HepG2 (cell line): ENCODE measurements around the gene NKD1. TPM values are rescaled to one million over a fixed set of nuclear protein-coding genes. Genes with fewer than 3 reads are reported as not detected.

Experiments
- HNF4G ChIP-seq, 2 experiments: sonication (generic) in 1 of 2; formaldehyde crosslinking in 1 of 2; IDR thresholded peaks; 2 replicates each; pipeline versions ENCODE4 v1.4.0 to v1.6.1; 2011 to 2020; ENCODE audit warnings: borderline replicate concordance in 2 of 2, low read depth in 2 of 2, mild to moderate bottlenecking in 2 of 2, low read length in 1 of 2, missing genetic modification reagents in 1 of 2, moderate library complexity in 1 of 2
- POLR2G ChIP-seq: fragments of 200-400 bp; formaldehyde crosslinking; IDR thresholded peaks from 2 replicates; pipeline ENCODE4 v1.6.1; 2018; ENCODE audit warnings: mild to moderate bottlenecking, low read depth, low read length, moderate library complexity
- SUZ12 ChIP-seq: fragments of 150-350 bp; IDR thresholded peaks from 2 replicates; pipeline ENCODE4 v1.6.1; 2014; ENCODE audit warnings: low read depth, low read length
- TARDBP ChIP-seq: sonication (generic); formaldehyde crosslinking; IDR thresholded peaks from 2 replicates; pipeline ENCODE4 v1.8.0; 2022; ENCODE audit warnings: mild to moderate bottlenecking, missing genetic modification reagents
- TCF7L2 ChIP-seq: IDR thresholded peaks from 2 replicates; pipeline ENCODE4 v1.6.1; 2011; ENCODE audit warnings: mild to moderate bottlenecking, low read depth, low read length, moderate library complexity
- ZFP1 ChIP-seq: IDR thresholded peaks from 2 replicates; pipeline ENCODE4 v1.6.1; 2016
- ZNF337 ChIP-seq: sonication (generic); formaldehyde crosslinking; IDR thresholded peaks from 2 replicates; pipeline ENCODE4 v1.5.1; 2020; ENCODE audit warnings: missing genetic modification reagents, low read depth, mild to moderate bottlenecking, borderline replicate concordance
- ZNF652 ChIP-seq: IDR thresholded peaks from 2 replicates; pipeline ENCODE4 v1.6.1; 2016; ENCODE audit warnings: low read depth, borderline replicate concordance
- ZNF672 ChIP-seq: sonication (generic); formaldehyde crosslinking; IDR thresholded peaks from 2 replicates; pipeline ENCODE4 v1.8.1; 2022; ENCODE audit warnings: missing genetic modification reagents
- ZSCAN21 ChIP-seq: sonication (generic); formaldehyde crosslinking; IDR thresholded peaks from 2 replicates; pipeline ENCODE4 v1.8.0; 2022; ENCODE audit warnings: mild to moderate bottlenecking, missing genetic modification reagents, moderate library complexity, borderline replicate concordance
- polyA plus RNA-seq, 8 experiments: library from polyadenylated mRNA; depleted of rRNA in 3 of 8; stranded (reverse) in 7 of 8; unstranded in 1 of 8; fragments of >200 nt; fragmentation: Illumina TruSeq in 4 of 8; extraction: Trizol in 4 of 8; gene quantifications; 2 replicates each; pipeline versions ENCODE4 v1.2.1 to v1.2.3, GENCODE V29; 2011 to 2016; ENCODE audit warnings: low read depth in 4 of 8, missing spikeins in 1 of 8, mixed read lengths in 1 of 8; ENCODE audit not compliant: insufficient read depth in 1 of 8
- total RNA-seq, 5 experiments: library from RNA; depleted of rRNA; stranded (reverse); fragments of >200 nt; fragmentation: Illumina TruSeq; extraction: Trizol; gene quantifications; 2 replicates each; pipeline ENCODE4 v1.2.3, GENCODE V29; 2016; ENCODE audit warnings: low read depth in 1 of 5
- TF ChIP-seq, protein P1 (sequence below): sonication (generic); formaldehyde crosslinking; IDR thresholded peaks from 2 replicates; pipeline ENCODE4 v1.4.0; 2020; ENCODE audit warnings: mild to moderate bottlenecking, missing genetic modification reagents
- TF ChIP-seq, protein P2 (sequence below), 2 experiments: sonication (generic) in 1 of 2; formaldehyde crosslinking in 1 of 2; IDR thresholded peaks; 2 replicates each; pipeline versions ENCODE4 v1.4.0 to v1.6.1; 2016 to 2020; ENCODE audit warnings: borderline replicate concordance in 1 of 2, low read depth in 1 of 2, mild to moderate bottlenecking in 1 of 2, missing genetic modification reagents in 1 of 2
- TF ChIP-seq, protein P3 (sequence below): IDR thresholded peaks from 2 replicates; pipeline ENCODE4 v1.6.1; 2016; ENCODE audit warnings: missing genetic modification reagents, missing compliant biosample characterization
- TF ChIP-seq, protein P4 (sequence below): sonication (generic); formaldehyde crosslinking; IDR thresholded peaks from 2 replicates; pipeline ENCODE4 v1.4.0; 2020; ENCODE audit warnings: missing genetic modification reagents, borderline replicate concordance
- TF ChIP-seq, protein P5 (sequence below): IDR thresholded peaks from 2 replicates; pipeline ENCODE4 v1.6.1; 2016

NKD1 gene
- total and polyA plus RNA-seq, 2 of the 13 experiments (the other 11 are each of a cell fraction or from before 2014, with no cell fraction given): 70.4 to 121 TPM

DNA sequence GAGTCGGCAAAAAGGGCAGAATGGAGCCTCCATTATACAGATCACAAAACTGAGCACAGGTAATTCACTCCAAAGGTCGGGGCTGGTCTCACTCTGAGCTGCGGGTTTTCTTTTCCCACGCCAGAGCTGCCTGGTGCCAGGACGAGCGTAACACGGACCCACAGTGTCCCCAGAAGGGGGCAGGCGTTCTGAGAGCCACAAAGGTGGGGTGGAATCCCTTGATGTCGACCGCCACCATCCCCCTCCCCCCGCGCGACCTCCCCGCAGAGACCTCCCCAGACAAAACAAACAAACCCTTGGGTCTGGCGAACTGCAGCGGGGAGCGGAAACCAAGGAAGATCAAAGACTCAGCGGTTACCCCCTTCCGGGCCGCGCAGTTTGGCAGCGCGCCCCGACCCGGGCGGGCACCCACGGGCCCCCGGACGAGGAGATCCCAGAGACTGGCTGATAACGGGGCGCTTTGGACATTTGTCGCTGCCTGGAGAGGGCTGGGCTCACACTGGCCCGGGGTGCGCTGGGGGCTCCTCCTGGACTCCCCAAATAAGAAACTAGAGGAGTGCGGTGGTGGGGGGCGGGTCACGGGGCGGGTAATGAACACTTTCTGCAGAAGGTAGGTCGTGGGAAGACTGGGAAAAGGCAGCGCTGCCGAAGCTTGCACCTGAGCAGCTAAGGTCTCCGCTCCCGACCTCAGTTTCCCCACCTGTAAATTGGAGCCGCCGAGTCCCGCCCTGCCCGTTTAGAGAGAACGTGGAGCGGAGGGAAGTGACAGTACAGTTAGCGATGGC, 664 bp upstream of the NKD1 start (continued):
- TF ChIP-seq HNF4G (IDR thresholded peaks at IDR 0.05; ENCODE audit: borderline replicate concordance, low read depth, low read length) (peak; percentile 87), HNF4G (CRISPR knock-in tag; IDR thresholded peaks at IDR 0.05; ENCODE audit: borderline replicate concordance, low read depth) (peak; percentile 56; the same call in 1 of the 2 replicates), TARDBP (peak; percentile 92), ZNF652 (CRISPR knock-in tag) (no peak), ZSCAN21 (CRISPR knock-in tag) (peak; percentile 71; the same call in 1 of the 2 replicates), ZNF672 (CRISPR knock-in tag) (peak; percentile 10; the same call in 1 of the 2 replicates), POLR2G (peak; percentile 85), ZFP1 (CRISPR knock-in tag) (no peak; the same call in 1 of the 2 replicates), ZNF337 (CRISPR knock-in tag) (no peak), SUZ12 (no peak), TCF7L2 (peak; percentile 92)
- TF ChIP-seq, protein P1, sequence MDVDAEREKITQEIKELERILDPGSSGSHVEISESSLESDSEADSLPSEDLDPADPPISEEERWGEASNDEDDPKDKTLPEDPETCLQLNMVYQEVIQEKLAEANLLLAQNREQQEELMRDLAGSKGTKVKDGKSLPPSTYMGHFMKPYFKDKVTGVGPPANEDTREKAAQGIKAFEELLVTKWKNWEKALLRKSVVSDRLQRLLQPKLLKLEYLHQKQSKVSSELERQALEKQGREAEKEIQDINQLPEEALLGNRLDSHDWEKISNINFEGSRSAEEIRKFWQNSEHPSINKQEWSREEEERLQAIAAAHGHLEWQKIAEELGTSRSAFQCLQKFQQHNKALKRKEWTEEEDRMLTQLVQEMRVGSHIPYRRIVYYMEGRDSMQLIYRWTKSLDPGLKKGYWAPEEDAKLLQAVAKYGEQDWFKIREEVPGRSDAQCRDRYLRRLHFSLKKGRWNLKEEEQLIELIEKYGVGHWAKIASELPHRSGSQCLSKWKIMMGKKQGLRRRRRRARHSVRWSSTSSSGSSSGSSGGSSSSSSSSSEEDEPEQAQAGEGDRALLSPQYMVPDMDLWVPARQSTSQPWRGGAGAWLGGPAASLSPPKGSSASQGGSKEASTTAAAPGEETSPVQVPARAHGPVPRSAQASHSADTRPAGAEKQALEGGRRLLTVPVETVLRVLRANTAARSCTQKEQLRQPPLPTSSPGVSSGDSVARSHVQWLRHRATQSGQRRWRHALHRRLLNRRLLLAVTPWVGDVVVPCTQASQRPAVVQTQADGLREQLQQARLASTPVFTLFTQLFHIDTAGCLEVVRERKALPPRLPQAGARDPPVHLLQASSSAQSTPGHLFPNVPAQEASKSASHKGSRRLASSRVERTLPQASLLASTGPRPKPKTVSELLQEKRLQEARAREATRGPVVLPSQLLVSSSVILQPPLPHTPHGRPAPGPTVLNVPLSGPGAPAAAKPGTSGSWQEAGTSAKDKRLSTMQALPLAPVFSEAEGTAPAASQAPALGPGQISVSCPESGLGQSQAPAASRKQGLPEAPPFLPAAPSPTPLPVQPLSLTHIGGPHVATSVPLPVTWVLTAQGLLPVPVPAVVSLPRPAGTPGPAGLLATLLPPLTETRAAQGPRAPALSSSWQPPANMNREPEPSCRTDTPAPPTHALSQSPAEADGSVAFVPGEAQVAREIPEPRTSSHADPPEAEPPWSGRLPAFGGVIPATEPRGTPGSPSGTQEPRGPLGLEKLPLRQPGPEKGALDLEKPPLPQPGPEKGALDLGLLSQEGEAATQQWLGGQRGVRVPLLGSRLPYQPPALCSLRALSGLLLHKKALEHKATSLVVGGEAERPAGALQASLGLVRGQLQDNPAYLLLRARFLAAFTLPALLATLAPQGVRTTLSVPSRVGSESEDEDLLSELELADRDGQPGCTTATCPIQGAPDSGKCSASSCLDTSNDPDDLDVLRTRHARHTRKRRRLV (CRISPR knock-in tag): peak; percentile 64; the same call in 1 of the 2 replicates
- TF ChIP-seq, protein P2, sequence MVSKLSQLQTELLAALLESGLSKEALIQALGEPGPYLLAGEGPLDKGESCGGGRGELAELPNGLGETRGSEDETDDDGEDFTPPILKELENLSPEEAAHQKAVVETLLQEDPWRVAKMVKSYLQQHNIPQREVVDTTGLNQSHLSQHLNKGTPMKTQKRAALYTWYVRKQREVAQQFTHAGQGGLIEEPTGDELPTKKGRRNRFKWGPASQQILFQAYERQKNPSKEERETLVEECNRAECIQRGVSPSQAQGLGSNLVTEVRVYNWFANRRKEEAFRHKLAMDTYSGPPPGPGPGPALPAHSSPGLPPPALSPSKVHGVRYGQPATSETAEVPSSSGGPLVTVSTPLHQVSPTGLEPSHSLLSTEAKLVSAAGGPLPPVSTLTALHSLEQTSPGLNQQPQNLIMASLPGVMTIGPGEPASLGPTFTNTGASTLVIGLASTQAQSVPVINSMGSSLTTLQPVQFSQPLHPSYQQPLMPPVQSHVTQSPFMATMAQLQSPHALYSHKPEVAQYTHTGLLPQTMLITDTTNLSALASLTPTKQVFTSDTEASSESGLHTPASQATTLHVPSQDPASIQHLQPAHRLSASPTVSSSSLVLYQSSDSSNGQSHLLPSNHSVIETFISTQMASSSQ (IDR thresholded peaks at IDR 0.05; ENCODE audit: low read depth): peak; percentile 32; the same call in 1 of the 2 replicates
- TF ChIP-seq, protein P2 (CRISPR knock-in tag; IDR thresholded peaks at IDR 0.05; ENCODE audit: borderline replicate concordance): peak; percentile 88
- TF ChIP-seq, protein P3, sequence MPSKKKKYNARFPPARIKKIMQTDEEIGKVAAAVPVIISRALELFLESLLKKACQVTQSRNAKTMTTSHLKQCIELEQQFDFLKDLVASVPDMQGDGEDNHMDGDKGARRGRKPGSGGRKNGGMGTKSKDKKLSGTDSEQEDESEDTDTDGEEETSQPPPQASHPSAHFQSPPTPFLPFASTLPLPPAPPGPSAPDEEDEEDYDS (CRISPR knock-in tag): no peak; the same call in 1 of the 2 replicates
- TF ChIP-seq, protein P4, sequence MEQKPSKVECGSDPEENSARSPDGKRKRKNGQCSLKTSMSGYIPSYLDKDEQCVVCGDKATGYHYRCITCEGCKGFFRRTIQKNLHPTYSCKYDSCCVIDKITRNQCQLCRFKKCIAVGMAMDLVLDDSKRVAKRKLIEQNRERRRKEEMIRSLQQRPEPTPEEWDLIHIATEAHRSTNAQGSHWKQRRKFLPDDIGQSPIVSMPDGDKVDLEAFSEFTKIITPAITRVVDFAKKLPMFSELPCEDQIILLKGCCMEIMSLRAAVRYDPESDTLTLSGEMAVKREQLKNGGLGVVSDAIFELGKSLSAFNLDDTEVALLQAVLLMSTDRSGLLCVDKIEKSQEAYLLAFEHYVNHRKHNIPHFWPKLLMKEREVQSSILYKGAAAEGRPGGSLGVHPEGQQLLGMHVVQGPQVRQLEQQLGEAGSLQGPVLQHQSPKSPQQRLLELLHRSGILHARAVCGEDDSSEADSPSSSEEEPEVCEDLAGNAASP (CRISPR knock-in tag): peak; percentile 92; the same call in 1 of the 2 replicates
- TF ChIP-seq, protein P5, sequence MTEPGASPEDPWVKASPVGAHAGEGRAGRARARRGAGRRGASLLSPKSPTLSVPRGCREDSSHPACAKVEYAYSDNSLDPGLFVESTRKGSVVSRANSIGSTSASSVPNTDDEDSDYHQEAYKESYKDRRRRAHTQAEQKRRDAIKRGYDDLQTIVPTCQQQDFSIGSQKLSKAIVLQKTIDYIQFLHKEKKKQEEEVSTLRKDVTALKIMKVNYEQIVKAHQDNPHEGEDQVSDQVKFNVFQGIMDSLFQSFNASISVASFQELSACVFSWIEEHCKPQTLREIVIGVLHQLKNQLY (CRISPR knock-in tag): 0 out of 2 replicates have a peak, but pooled peaks have one; percentile 33
